Hematopoietic multipotent progenitor cell treated with erythropoietin and hydrocortisone succinate and interleukin-3 and kit ligand, for 15 days (in vitro differentiated cells): ENCODE measurements around the gene NINJ2.

Experiments used
- DNase-seq: peaks from one replicate; pipeline ENCODE4 v3.0.0-alpha.2; 2015; ENCODE audit warnings: low spot score

Gene NINJ2

DNA sequence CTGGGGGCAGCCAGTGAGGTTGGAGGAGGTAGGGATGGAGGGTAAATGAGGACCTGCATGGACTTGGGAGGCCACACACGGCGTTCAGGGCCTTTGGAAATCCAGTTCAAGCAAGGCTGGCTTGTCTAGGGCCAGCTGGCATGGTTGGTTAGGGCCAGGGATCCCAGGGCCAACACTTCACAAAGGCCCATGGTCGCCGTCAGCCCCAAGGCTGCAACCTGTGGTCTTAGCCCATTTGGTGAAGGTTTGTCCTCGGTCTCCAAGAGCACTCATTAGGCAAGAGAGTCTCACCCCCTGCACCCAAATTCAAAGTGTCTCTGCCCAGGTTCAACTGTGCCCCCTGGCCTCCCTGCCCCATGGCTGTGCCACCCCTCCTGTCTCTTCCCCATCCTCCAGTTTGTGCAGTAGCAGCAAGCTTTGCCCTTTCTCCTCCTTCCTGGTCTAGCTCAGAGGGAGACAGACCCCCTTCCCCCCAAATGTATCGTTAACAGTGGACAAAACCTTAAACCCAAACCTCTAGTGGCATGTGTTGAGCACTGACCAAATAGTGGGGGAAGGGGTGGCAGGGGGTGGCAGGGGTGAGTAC lies 94.1 kb downstream of the NINJ2 start:
- DNase-seq, result no peak

DNA sequence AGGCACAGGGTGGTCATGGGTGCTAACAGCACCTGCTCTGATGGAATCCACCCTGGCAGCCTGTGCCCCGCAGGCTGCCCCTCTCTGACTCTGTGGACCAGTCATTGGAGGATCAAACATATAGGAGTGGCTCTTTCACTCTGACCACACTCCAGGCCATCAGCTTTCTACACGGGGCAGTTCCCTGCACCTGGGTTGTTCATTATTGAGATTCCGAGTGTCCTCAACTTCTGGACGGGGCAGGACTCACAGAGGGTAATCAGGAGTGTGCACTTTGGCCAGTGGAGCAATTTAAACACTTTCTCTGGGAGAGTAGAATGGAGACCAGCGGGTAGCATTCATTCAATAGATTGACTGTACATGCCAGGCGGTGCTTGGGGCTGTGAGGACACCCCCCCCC lies 94.8 kb downstream of the NINJ2 start:
- no peak for DNase-seq

DNA sequence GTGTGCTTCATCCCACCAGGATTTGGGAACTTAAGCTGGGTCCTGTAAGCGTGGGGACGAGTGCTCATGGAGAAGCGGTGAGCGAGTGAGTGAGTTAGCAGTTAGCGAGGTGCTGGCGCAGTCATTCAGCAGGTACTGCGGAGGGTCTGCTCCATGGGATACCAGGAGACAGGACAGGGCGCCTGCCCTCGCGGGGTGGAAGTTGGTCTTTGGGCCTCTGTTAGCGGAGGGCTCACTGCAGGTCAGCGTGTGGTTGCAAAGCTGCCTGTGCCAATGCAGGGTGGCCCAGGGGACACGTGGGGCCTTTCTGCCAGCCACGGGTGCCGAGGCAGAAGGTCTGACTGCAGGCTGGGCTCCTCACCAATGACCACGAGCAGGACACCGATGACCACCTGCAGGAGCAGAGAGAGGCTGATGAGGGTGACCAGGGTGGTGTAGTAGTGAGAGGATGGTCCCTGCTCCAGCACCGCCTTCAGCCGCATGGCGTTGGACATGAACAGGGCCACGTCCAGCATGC lies 97.6 kb downstream of the NINJ2 start:
- no peak for DNase-seq

DNA sequence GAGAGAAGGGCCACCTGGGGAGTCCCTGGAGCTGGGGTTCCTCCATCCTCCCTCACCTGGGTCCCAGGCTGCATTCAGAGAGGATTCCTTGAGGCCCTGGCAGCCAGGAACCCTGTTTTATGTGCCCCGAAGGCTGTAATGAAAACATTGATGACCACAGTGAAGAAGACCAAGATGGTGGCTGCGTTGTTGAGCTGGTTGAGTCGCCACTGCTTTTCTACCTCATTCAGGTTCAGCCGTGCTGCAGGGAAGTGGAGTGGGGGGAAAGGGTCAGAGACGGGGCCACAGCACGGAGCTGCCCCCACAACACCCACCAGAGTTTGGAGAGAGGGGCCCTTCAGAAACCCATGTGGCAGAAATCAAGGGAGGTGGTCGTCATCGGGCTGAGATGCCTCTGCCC lies 98.1 kb downstream of the NINJ2 start:
- DNase-seq, result no peak

DNA sequence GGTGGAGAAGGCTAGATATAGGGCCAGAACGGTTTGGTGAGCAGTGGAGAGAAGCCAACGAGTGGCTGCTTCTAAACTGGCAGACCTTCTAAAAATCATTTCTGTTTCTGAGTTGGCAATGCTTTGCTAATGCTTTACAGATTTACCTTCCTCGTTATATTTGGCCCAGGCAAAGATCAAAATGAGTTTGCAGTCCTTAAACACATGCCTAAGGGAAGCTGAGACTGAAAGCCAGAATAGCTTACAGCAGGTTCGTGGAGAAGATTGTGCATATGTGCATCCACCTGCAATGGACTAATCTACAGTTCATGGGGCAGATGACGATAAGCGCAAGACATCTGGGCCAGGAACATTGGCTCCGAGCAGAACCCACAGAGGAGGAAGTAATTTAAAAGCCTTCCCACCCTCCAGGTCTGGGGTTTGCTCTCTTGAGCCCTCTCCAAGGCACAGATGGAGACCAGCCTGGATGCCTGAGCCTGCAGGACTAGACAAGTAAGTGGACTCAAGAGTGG lies 99.4 kb downstream of the NINJ2 start:
- peak; percentile 20 for DNase-seq

DNA sequence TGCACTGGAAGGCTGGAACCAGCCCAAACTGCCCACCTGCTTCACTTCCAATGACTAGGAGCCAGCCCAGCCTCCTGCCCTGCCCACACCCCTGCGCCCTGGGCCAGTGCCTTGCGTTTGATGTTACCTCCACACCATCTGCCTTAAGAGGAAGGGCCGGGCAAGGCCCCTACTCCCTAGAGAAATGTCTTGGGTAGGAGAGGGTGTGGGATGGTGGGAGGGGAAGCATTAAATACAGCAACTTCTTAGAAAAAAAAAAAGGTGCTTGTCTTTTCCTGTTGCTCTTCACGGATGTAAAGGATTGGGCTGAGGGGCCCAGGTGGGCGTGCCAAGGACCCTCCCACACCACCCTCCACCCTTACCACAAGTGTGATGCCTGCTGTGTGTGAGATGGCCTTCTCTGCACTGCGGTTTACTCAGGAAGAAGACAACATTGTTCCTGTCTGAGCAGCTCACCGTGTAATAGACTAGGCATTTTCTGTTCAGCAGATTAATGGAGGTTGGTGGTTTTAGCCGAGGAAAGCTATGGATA lies 99.9 kb downstream of the NINJ2 start:
- DNase-seq, result no peak

DNA sequence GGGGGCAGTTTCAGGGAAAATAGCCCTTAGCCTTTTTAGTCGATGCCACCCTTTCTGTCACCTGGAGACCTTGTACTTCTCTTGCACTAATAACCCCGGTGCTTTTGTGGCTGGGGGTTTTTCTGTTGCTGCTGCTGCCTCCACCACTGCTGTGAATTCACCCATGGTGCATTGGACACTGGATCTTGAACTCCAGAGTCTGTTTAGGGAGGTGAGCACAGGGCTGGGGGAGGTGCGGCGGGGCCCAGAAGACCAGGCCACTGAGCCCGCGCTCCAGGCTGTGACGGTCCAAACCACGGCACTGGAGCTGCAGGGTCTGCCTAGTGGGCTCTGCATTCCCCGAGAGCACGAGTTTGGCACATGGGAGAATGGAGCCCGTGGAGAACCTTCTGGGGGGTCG lies 100.6 kb downstream of the NINJ2 start:
- no peak for DNase-seq

DNA sequence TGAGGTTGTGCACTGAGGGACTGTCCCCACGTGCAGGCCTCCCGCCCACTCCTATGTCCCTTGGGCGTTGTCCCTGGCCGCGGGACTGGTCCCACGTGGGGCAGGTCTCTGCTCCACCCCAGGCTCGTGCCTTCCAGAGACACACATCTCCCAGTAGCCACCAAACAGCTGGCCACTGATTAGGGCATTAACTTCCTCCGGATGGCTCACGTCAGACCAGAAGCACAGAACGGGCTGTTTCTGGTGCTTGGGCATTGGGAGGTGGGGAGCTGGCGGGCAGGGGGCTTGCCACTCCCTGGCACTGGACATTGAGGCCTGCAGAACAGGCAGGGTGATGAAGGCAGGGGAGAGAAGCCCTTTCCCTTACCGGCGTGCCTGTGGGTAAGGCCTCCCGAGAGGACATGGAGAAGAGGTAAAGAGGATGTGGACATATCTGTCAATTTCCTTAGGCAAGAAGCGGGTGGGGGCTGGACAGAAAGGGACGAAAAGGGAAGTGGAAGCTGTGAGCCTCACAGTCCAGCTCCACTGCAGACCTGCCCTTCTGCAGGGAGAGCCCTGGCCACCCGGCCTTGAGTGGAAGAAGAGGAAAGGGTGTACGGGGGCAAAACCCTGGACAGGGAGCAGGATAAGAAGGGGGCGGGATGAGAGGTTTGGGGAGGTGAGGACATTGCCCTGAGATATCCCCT lies 101.2 kb downstream of the NINJ2 start:
- DNase-seq, result peak; percentile 78

DNA sequence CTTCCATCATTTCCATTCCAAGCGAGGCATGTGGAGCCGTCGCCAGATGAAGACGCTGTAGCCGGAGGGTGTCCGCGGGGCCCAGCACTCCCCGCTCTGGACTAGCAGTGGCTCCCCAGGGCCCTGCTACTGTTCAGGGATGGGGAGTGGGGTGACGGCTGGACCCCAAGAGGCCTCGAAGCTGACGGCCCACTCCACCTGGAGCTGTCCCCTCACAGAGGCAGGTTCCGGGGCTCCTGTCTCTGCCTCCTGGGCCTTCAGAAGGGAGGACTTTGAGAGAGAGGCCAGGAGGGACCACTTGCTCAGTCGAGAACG lies 101.9 kb downstream of the NINJ2 start:
- no peak for DNase-seq

DNA sequence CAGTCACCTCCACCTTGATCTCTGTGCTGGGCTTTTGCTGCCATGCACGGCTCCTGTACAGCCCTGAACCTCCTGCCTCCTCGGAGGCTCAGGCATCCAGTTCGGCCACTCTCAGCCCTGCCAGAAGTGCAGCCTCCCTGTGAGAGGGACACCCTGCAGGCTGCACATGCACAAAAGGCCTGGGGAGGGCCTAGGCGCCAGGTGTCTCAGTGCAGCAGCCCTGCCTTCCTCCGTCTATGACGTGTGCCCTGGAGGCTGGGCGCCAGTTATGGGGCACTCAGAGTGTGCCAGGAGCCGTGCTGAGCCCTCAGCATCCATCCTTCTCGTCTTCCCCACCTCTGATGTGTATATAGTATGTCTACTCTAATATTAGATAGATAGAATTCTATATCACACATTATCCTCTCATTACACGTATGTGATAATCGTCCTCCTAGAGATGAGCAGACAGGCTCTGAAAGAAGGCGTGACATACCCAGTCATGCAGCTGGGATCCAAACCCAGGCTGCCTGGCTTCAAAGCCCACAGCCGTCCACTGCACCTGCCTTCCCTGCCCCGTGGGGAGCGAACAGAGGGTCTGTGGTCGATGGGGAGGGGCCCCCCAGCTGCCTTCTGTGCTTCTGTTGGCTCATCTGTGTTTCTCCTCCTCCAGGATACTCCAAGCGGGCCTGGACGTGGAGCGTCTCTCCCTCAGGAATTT lies 102.4 kb downstream of the NINJ2 start:
- peak; percentile 17 for DNase-seq

DNA sequence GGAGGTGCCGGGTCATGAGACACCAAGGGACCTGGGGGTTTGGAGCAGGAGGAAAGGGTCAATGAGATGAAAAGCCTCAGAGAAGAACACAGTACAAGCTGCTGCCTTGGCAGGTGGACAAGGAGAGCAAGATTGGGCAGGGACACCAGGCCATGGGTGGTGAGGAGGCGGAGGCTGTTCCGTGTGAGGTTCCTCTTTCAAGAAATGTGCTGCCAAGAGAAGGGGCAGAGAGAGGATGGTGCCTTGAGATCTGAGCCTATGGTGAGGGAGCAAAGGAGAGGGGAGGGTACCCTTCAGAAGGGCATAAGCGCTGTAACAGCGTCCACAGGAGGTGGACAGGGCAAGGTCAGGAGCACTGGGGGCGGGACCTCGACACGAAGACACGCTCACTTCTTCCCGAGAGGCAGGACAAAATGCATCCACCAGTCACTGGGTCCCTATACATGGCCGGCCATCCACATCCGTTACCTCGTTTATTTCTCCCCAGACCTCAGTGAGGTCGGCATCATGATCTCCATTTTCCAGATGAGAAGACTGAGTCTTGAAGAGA lies 103.3 kb downstream of the NINJ2 start:
- peak; percentile 25 for DNase-seq

DNA sequence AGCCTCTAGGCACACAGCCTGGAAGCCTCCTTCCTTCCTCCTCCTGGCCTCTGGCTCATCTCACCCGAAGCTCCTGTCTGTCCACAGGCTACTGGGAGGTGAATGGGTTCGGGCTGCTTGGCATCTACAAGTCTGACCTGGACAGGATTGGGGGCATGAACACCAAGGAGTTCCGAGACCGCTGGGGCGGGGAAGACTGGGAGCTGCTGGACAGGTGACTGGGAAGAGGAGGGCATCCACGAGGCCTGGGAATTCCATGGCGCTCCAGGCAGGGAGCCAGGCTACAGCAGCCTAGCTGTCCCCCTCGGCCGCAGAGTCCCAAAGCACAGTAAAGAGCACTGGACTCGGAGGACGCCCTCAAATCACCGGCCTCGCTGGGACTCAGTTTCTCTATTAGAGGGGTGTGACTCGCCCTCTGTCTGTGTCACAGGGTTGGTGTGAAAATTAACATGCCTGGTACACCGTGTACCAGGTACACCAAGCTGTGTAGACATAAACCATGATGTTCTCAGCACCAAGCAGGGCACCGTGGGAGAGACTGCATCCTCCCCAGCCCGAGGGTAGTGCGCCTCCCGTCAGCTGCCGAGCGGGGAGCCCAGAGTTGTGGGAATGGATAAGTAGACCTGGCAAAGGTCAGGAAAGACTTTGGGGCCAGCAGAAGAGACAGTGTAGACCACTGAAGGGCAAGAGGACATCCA lies 103.9 kb downstream of the NINJ2 start:
- no peak for DNase-seq

DNA sequence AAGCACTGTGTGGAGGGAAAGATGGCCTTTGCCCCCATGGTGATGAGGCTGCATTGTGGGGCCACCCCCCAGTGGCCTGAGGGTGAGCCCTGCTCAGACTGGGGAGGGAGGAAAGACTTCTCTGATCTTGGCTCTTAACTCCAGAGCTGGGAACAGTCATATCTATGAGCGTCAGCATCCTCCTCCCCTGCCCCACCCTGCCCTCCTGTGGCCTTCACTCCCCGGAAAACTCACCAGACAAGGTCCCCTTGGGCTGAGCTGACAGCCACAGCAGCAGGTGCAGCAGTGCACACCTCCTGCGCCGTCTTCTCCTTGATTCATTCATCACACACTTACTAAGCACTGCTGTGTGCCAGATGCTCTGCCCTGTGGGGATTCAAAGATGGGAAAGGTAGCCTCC lies 104.7 kb downstream of the NINJ2 start:
- DNase-seq, result peak; percentile 75

DNA sequence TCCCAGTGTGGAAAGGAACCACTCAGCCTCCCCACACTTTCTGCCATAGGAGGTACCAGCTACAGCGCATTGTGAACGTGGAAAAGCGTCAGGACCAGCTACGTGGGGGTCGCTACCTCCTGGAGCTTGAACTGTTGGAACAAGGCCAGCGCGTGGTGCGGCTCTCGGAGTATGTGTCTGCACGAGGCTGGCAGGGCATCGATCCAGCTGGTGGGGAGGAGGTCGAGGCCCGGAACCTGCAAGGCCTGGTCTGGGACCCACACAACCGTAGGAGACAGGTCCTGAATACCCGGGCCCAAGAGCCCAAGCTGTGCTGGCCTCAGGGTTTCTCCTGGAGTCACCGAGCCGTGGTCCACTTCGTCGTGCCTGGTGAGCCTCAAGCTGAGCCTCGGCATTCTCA lies 106.7 kb downstream of the NINJ2 start:
- DNase-seq, result no peak

DNA sequence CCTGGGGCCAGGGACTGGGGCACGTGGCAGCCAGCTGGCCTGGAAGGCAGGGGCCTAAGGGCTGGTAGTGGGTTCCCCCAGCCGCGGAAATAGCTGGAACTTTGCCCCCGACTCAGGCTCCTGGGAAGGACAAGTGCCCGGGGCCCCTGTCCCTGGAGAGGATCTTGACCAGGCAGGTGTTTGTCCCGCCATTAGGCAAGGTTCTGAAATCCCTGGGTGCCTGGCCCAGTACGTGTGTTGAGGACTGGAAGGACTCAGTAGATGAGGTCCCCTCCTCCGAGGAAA lies 109.3 kb downstream of the NINJ2 start:
- no peak for DNase-seq

DNA sequence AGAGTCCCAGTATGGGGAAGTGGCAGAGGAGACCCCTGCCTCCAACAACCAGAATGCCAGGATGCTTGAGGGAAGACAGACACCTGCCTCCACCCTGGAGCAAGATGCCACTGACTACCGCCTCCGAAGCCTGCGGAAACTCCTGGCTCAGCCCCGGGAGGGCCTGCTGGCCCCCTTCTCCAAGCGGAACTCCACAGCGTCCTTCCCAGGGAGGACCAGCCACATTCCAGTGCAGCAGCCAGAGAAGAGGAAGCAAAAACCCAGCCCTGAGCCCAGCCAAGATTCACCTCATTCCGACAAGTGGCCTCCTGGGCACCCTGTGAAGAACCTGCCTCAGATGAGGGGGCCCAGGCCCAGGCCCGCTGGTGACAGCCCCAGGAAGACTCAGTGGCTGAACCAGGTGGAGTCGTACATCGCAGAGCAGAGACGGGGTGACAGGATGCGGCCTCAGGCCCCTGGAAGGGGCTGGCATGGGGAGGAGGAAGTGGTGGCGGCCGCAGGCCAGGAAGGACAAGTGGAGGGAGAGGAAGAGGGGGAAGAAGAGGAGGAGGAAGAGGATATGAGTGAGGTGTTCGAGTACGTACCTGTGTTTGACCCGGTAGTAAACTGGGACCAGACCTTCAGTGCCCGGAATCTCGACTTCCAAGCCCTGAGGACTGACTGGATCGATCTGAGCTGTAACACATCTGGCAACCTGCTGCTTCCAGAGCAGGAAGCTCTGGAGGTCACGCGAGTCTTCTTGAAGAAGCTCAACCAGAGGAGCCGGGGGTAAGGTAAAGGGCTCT lies 109.8 kb downstream of the NINJ2 start:
- no peak for DNase-seq

DNA sequence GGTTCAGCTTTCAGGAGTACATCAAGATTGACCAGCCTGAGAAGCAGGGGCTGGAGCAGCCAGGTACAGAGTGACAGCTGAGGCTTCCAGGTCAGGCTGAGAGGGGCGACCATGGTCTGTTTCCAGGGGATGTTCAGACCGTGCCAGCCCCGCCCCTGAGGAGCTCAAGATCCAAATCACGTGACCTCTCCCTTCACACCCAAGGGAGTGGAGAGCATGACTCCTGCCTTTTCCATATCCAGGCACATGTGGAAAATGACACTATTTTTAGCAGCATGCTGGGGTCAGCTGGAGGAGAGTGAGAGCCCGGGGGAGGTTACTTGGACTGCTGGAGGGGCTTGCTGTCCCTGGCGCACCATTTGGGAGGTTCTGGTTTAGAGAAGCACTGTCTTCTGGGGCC lies 110.8 kb downstream of the NINJ2 start:
- no peak for DNase-seq

DNA sequence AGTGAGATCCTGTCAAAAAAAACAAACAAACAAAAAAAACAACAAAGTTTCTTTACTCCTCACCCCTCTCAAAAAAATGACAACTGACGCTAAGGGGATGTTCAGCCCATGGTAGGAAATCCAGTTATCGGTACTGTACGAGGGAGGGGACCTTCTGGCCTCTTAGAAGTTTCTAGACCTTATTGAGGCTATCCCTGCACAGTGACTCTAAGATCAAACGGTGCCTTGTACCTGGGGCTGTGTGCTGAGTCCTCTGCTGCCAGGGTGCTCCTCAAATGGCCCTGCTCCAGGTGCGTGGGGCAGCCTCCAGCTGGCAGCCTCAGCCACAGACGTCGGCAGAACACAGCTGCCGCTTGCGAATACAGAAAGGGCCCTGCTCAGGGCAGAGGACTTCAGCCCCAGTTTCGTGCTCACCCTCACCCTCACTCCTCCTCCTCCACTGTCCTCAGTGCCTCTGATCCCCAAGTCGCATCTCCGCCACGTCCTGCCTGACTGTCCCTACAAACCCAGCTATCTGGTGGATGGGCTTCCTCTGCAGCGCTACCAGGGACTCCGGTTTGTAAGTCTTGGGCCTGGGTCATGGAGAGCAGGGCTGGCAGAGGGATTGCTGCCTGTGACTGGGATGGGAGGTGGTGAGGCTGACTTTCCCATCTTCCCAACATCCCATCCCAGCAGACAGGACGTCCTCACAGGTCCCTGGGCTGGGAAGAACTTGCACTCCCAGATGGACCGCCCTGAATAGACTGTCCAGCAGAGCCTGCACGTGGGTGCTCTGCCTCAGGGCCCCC lies 112.6 kb downstream of the NINJ2 start:
- DNase-seq, result no peak

DNA sequence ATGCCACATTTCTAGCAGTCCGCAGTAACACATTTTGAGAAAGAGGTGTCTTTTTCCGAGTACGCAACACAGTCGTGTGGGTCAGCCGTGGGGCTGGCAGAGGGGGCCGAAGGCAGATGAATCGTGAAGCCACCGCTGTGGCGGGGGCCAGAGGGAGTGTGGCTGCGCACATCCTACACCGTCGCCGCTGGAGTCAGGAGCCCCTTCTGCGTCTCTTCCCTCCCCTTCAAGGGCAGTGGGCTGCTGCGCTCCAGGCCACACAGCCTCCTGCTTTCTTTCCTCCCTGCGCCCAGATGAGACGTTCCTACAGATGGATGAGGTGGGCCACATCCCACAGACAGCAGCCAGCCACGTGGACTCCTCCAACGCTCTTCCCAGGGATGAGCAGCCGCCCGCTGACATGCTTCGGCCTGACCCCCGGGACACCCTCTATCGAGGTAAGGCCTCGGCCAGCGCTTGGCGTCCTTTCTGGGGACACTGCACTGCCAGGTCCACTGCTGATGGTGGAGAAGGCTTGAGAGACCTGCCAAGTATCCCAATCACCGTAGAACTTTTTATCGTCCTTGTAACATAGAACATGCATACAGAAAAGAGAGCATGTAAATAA lies 113.7 kb downstream of the NINJ2 start:
- DNase-seq, result no peak

DNA sequence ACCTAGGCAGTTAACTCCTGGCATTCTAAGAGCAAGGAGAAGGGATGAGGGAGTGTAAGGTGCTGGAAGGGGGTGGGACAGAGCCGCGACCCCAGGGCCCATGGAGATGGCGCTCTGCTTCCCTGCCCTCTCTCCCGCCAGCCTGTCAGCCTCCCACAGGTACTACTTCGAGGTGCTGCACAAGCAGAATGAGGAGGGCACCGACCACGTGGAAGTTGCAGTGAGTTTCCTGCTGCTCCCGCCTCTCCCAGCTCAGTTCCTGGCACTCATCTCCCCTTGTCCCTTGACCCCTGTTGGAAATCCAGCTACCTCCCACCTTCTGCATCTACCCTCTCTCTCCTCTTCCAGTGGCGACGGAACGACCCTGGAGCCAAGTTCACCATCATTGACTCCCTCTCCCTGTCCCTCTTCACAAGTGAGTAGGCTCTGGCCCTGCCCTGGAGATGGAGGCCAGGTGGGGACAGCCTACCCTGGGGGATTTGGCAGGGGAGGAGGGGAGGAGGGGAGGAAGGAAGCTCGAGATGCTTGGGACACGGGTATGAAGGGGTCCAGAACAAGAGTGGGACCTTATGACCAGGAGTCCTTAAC lies 115.3 kb downstream of the NINJ2 start:
- DNase-seq, result no peak
